ENCODE data around the gene PIH1D1. TPM values are rescaled to one million over a fixed set of nuclear protein-coding genes. Genes with fewer than 3 reads are reported as not detected.

PIH1D1 gene
- total and polyA plus RNA-seq, 2 of the 13 experiments (the other 11 are each of a cell fraction or from before 2014, with no cell fraction given), result 110 to 137 TPM

- TF ChIP-seq ZNF687 (CRISPR knock-in tag; IDR thresholded peaks at IDR 0.05) (peak; percentile 93), SCMH1 (CRISPR knock-in tag; IDR thresholded peaks at IDR 0.05; ENCODE audit: borderline replicate concordance) (no peak), PRMT3 (CRISPR knock-in tag; IDR thresholded peaks at IDR 0.05; ENCODE audit: borderline replicate concordance, low read depth) (peak; percentile 83), ARNT2 (CRISPR knock-in tag; IDR thresholded peaks at IDR 0.05; ENCODE audit: low read depth) (0 out of 2 replicates have a peak, but pooled peaks have one; percentile 33), PAF1 (CRISPR knock-in tag; IDR thresholded peaks at IDR 0.05) (peak; percentile 84), ZNF773 (CRISPR knock-in tag; IDR thresholded peaks at IDR 0.05; ENCODE audit: borderline replicate concordance) (no peak), SOX6 (IDR thresholded peaks at IDR 0.05) (no peak), SOX6 (CRISPR knock-in tag; IDR thresholded peaks at IDR 0.05) (peak; percentile 38; the same call in 1 of the 2 replicates), RAD21 (CRISPR knock-in tag; IDR thresholded peaks at IDR 0.05) (peak; percentile 38; the same call in 1 of the 2 replicates), ZNF205 (CRISPR knock-in tag; IDR thresholded peaks at IDR 0.05) (peak; percentile 55; the same call in 1 of the 2 replicates), POLR2A (IDR thresholded peaks at IDR 0.05; ENCODE audit: insufficient read depth in 1 of 2, low read depth in 2 of 2, low read length in 2 of 2) (peak; percentile 50 to 84), YEATS2 (CRISPR knock-in tag; IDR thresholded peaks at IDR 0.05; ENCODE audit: borderline replicate concordance) (peak; percentile 34; the same call in 1 of the 2 replicates), SNAPC2 (CRISPR knock-in tag; IDR thresholded peaks at IDR 0.05) (0 out of 2 replicates have a peak, but pooled peaks have one; percentile 41), THAP9 (CRISPR knock-in tag; IDR thresholded peaks at IDR 0.05; ENCODE audit: borderline replicate concordance) (peak; percentile 79; the same call in 1 of the 2 replicates), BORCS8-MEF2B (CRISPR knock-in tag; IDR thresholded peaks at IDR 0.05) (no peak), IRF2 (CRISPR knock-in tag; IDR thresholded peaks at IDR 0.05) (peak; percentile 63; the same call in 1 of the 2 replicates), ZFY (CRISPR knock-in tag; IDR thresholded peaks at IDR 0.05) (peak; percentile 26; the same call in 1 of the 2 replicates), AGO2 (optimal IDR thresholded peaks at IDR 0.05; ENCODE audit: low read depth, low read length) (peak; percentile 14)
- TF ChIP-seq, protein P1, sequence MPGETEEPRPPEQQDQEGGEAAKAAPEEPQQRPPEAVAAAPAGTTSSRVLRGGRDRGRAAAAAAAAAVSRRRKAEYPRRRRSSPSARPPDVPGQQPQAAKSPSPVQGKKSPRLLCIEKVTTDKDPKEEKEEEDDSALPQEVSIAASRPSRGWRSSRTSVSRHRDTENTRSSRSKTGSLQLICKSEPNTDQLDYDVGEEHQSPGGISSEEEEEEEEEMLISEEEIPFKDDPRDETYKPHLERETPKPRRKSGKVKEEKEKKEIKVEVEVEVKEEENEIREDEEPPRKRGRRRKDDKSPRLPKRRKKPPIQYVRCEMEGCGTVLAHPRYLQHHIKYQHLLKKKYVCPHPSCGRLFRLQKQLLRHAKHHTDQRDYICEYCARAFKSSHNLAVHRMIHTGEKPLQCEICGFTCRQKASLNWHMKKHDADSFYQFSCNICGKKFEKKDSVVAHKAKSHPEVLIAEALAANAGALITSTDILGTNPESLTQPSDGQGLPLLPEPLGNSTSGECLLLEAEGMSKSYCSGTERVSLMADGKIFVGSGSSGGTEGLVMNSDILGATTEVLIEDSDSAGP (CRISPR knock-in tag; IDR thresholded peaks at IDR 0.05; ENCODE audit: borderline replicate concordance), result peak; percentile 77
- TF ChIP-seq, protein P2, sequence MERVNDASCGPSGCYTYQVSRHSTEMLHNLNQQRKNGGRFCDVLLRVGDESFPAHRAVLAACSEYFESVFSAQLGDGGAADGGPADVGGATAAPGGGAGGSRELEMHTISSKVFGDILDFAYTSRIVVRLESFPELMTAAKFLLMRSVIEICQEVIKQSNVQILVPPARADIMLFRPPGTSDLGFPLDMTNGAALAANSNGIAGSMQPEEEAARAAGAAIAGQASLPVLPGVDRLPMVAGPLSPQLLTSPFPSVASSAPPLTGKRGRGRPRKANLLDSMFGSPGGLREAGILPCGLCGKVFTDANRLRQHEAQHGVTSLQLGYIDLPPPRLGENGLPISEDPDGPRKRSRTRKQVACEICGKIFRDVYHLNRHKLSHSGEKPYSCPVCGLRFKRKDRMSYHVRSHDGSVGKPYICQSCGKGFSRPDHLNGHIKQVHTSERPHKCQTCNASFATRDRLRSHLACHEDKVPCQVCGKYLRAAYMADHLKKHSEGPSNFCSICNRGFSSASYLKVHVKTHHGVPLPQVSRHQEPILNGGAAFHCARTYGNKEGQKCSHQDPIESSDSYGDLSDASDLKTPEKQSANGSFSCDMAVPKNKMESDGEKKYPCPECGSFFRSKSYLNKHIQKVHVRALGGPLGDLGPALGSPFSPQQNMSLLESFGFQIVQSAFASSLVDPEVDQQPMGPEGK (CRISPR knock-in tag; IDR thresholded peaks at IDR 0.05), result peak; percentile 73
Observed at GRCh38 chr19:49489601-49490167, 38.1 kb upstream of the PIH1D1 start (continued).
